HUES48 (cell line): ENCODE results near the gene TUBGCP2.

ENCODE experiments used
- H3K27ac ChIP-seq: one replicate; pipeline ENCODE4 v1.7.0; 2013; ENCODE audit warnings: low read depth, low read length, inconsistent platforms
- H3K27me3 ChIP-seq: 2 replicates; pipeline ENCODE4 v1.6.1; 2013; ENCODE audit warnings: mild to moderate bottlenecking, low read length; ENCODE audit not compliant: control insufficient read depth, insufficient read depth
- H3K36me3 ChIP-seq: 2 replicates; pipeline ENCODE4 v1.6.1; 2013; ENCODE audit warnings: low read length; ENCODE audit not compliant: control insufficient read depth, insufficient read depth
- H3K4me1 ChIP-seq: 2 replicates; pipeline ENCODE4 v1.6.1; 2013; ENCODE audit warnings: mild to moderate bottlenecking, low read length; ENCODE audit not compliant: control insufficient read depth, insufficient read depth
- H3K4me3 ChIP-seq: 2 replicates; pipeline ENCODE4 v1.5.1; 2013; ENCODE audit warnings: mild to moderate bottlenecking, low read depth, low read length
- H3K9ac ChIP-seq: 2 replicates; pipeline ENCODE4 v1.6.1; 2013; ENCODE audit warnings: mild to moderate bottlenecking, low read depth, low read length, moderate library complexity
- H3K9me3 ChIP-seq: 2 replicates; pipeline ENCODE4 v1.6.1; 2013; ENCODE audit warnings: low read length; ENCODE audit not compliant: control insufficient read depth, insufficient read depth

The TUBGCP2 gene

DNA sequence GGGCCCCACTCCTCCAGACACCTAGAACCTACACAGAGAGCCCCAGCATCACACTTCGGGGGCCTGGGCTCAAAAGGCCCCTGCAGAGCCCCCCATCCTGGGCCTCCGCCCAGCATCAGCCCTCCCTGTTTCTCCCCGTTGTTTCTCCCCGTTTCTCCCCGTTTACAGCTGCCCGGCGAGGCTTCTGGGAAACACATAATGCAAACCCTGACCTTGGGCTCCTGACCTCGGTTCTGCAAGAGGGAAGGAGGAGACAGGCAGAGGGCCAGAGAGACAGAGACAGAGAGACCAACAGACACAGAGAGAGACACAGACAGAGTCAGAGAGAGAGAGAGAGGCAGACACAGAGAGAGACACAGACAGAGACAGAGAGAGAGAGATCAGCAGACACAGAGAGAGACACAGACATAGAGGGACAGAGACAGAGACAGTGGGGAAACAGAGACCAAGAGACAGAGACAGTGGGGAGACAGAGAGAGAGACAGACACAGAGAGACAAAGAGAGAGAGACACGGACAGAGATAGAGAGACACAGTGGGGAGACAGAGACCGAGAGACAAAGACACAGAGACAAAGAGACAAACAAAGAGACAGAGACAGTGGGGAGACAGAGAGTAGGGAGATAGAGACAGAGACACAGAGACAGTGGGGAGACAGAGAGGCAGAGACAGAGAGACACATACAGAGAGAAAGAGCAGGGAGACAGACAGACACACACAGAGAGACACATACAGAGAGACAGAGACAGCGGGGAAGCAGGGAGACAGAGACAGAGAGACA, 58.5 kb downstream of the TUBGCP2 start:
- Histone ChIP-seq H3K27ac (no peak overlapping the region), H3K27me3 (peaks cover 4% of the 10 kb centered on the region; the same call in 1 of the 2 replicates), H3K36me3 (no peaks in the 10 kb centered on the region), H3K4me1 (peaks cover 6% of the 10 kb centered on the region; the same call in 1 of the 2 replicates), H3K9me3 (no peaks in the 10 kb centered on the region), H3K9ac (no peak overlapping the region), H3K4me3 (no peak overlapping the region)

DNA sequence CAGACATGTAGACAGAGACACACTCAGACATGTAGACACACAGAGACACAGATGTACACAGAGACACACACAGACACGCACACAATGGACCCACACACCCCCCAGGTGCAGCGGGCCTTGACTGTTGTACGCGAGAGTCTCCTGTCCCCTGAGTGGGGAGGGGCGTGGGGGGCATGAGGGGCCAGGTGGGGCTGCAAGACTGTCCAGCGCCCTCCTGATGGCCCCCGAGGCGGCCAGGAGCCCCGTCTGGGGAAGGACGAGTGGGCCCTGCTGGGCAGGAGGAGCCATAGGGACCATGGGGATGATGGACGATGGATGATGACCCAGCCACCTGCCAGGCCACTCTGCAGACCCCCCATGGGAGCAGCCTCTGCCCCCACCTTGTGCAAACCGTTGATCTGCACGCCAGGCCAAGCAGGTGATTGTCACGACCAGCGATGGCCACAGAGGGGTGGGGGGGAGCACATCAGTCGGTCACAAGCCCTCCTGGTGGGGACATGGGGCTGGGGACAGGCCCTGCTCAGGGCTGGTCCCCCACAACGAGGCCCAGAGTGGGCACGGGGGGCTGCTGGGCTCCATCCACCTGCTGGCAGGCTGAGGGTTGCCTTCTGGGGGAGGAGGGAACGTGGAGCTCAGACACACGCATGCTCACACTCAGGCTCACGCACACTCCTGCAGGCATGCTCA, 59.4 kb downstream of the TUBGCP2 start:
- peaks cover 4% of the 10 kb centered on the region; the same call in 1 of the 2 replicates for H3K27me3 ChIP-seq
- no peaks in the 10 kb centered on the region for H3K9me3 ChIP-seq
- H3K27ac ChIP-seq: no peak overlapping the region
- no peaks in the 10 kb centered on the region for H3K36me3 ChIP-seq
- peaks cover 6% of the 10 kb centered on the region; the same call in 1 of the 2 replicates for H3K4me1 ChIP-seq
- H3K9ac ChIP-seq: no peak overlapping the region
- H3K4me3 ChIP-seq: no peak overlapping the region

DNA sequence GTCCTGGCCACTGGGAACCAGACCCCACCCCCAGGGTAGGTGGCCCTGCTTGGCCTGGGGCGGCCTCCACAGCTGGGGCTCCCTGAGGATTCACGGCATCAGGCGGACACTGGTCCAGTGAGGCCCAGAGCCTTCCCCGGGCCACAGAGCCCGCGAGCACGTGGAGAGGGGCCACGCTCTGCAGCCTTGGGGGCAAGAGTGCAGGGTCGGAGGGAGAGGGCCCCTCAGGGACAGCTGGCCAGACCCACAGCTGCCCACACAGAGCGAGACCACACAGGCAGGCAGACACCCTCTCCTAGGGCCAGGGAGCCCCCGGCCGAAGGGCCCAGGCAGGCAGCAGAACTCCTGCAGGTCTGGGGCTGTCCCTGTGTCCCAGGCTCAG, 60.3 kb downstream of the TUBGCP2 start:
- Histone ChIP-seq H3K9me3 (no peaks in the 10 kb centered on the region), H3K4me3 (no peak overlapping the region)

DNA sequence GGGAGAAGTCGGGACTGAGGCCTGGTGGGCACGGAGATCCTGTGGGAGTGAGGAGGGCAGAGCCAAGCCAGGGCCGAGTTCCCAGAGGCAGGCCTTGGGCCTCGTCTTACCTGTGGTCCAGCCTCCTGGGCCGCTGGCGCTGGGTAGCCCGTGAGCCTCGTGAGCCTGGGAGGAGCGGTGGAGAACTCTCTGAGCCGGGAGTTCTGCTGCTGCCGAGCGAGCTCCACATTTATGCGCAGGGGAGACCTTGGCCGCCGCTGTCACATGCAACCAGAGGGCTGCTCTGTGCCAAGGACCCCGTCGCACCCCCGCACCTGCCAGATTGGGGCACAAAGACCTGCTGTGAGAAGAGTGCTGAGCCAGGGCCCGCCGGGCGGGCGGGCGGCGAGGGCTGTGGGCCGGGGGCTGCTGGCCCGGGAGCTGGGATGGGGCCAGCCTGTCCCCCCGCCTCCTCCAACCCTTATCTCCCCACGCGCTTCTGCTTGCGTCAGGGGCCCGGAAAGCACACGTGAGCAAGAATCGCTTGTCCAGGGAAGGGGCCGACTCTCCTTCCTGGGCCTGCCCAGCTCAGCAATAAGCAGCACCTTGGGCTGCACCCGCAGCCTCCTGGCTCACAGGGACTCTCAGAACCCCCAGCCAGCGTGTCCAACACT, 60.9 kb downstream of the TUBGCP2 start:
- Histone ChIP-seq H3K4me1 (peaks cover 6% of the 10 kb centered on the region; the same call in 1 of the 2 replicates), H3K4me3 (no peak overlapping the region), H3K36me3 (no peaks in the 10 kb centered on the region), H3K27me3 (peaks cover 4% of the 10 kb centered on the region; the same call in 1 of the 2 replicates), H3K27ac (no peak overlapping the region), H3K9ac (no peak overlapping the region), H3K9me3 (no peaks in the 10 kb centered on the region)

More for the DNA sequence above, 60.3 kb downstream of the TUBGCP2 start:
- no peak overlapping the region for H3K27ac ChIP-seq
- H3K4me1 ChIP-seq: peaks cover 6% of the 10 kb centered on the region; the same call in 1 of the 2 replicates
- H3K36me3 ChIP-seq: no peaks in the 10 kb centered on the region
- peaks cover 4% of the 10 kb centered on the region; the same call in 1 of the 2 replicates for H3K27me3 ChIP-seq
- no peak overlapping the region for H3K9ac ChIP-seq

DNA sequence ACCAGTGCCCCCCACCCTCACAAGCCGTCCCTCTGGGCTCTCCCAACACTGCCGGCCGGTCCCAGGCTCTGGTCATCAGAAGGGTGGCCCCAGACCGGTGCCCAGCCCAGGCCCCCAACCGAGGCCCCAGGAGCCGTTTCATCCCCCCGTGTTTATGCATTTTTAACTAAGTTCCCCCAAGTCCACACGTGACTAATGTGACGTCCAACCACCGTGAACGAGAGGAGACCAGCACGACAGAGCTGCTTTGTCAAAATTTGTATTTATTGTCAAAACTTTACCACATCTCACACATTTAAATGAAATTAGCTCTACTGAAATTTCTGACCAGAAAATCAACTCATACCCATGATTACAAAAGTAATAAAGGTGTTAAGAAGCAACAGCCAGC, 62.4 kb downstream of the TUBGCP2 start:
- Histone ChIP-seq H3K36me3 (no peaks in the 10 kb centered on the region), H3K9ac (no peak overlapping the region), H3K27me3 (peaks cover 4% of the 10 kb centered on the region; the same call in 1 of the 2 replicates), H3K4me3 (no peak overlapping the region), H3K27ac (no peak overlapping the region), H3K9me3 (no peaks in the 10 kb centered on the region), H3K4me1 (peaks cover 6% of the 10 kb centered on the region; the same call in 1 of the 2 replicates)

DNA sequence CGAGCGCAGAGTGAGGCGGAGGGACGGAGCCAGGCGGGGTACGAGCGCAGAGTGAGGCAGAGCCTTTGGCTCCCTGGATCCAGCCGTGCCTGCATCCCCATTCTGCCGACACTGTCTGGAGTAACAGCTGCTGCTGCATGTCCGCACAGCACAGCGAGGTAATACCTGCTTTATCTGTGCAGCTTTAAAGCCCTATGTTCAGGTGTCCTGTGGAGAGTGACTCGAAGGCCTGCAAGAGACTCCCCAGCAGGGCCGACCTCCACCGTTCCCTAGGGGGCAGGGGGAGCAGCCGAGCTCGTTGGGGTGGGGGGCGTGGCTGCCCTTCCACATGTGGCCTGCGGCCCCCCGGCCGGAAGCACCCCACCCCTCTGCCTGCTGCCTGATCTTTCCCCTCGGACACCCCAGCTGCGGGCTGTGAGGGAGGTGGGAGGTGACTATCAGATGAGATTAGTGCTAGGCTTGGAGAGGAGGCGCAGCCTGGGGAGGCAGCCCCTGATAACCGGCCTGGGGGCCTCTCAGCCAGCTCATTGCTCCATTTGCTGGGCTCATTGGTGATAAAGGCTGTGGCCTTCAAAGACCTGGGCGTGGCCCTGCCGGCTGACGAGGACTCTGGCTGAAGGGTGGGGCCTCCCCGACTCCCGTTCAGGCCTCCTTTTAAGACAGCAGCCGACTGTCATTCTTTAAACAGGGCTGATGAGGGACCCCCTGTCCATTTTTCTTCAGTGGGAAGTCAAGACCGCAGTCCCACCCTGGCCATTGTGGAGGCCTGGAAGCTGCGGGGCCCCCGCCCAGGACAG, 63.0 kb downstream of the TUBGCP2 start:
- no peak overlapping the region for H3K4me3 ChIP-seq
- H3K9ac ChIP-seq: no peak overlapping the region
- peaks cover 6% of the 10 kb centered on the region; the same call in 1 of the 2 replicates for H3K4me1 ChIP-seq
- H3K27ac ChIP-seq: no peak overlapping the region
- no peaks in the 10 kb centered on the region for H3K36me3 ChIP-seq
- no peaks in the 10 kb centered on the region for H3K9me3 ChIP-seq
- peaks cover 4% of the 10 kb centered on the region; the same call in 1 of the 2 replicates for H3K27me3 ChIP-seq

DNA sequence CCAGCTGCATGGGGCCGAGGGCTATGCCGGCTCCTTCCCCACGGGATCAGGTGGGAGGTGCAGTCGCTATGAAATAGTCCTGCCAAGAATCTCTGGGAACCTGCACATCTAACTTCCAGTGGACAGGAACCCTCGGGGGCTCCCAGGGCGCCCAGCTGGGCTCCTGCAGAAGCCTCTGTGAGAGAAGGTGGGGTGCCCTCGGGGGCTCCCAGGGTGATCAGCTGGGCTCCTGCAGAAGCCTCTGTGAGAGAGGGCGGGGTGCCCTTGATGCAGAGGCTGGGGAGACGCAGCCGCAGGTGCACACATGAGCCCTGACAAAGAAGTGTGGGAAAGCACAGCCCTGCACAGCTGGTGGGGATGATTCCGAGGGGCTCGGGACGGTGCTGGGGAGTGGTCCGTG, 65.1 kb downstream of the TUBGCP2 start:
- H3K36me3 ChIP-seq: no peaks in the 10 kb centered on the region
- no peak overlapping the region for H3K4me3 ChIP-seq
- no peak overlapping the region for H3K9ac ChIP-seq
- no peaks in the 10 kb centered on the region for H3K9me3 ChIP-seq
- peaks cover 9% of the 10 kb centered on the region for H3K27me3 ChIP-seq
- no peak overlapping the region for H3K27ac ChIP-seq
- peaks cover 12% of the 10 kb centered on the region for H3K4me1 ChIP-seq

DNA sequence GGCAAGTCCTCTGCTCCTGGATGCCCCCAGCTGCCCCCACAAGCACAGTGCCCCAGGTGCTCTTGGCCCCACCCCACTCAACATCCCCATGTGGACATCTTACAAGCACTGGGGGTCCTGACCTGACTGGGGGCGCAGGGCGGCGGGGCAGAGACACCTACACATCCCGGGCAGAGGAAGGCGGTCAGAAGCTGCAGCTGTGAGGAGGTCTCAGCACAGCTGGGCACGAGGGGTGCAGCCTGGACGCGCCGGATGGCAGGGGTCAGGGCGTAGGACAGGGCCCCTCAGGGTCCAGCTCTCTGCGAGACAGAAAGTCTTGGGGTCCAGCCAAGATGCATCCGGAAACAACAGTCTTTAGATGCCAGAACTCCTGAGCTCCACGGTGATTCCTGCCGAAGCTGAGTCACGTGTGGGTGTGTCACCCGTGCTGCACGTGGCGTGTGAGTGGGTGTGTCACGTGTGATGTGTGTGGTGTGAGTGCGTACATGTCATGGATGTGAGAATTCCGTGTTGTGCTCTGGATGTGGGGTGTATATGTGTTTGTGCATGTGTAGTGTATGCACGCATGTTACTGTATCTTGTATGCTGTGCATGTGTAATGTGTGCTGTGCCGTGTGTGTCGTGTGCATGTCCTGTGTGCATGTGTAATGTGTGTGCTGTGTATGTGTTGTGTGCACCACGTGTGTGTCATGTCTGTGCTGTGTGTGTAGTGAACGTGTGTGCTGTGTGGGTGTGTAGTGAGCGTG, 65.9 kb downstream of the TUBGCP2 start:
- Histone ChIP-seq H3K9ac (no peak overlapping the region), H3K9me3 (no peaks in the 10 kb centered on the region), H3K27ac (no peak overlapping the region), H3K4me3 (no peak overlapping the region), H3K4me1 (peaks cover 14% of the 10 kb centered on the region), H3K27me3 (peaks cover 17% of the 10 kb centered on the region), H3K36me3 (no peaks in the 10 kb centered on the region)

DNA sequence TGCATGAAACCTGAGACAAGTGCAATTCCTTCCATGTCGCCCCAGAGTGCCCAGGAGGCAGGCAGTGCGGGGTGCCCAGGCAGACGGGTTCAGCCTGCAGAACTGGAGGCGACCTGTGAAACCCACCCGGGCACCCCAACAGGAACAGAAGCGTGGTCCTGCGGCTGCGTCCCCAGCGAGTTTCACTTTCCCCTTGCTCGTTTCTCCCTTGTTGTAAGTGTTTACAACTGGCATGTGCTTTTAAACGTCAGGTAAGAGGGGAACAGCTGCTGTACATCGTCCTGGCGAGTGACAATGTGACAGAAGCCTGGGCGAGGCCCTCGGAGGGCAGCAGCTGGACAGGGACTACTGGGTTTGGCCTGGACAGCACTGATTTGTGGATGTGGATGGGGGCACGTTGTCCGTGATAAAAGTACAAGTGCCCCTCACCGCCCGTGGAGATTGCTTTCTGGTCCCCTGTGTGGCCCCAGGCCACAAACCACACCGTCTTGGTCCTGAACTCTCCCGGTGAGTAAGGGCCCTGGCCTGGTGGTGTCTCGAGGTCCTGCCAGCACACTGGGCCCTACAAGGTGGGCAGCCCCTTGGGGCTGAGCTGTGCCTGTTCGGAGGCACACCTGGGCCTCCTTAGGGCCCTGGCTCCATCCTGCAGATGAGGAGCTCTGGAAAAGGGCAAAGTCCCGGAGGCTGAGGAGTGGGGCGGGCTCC, 67.0 kb downstream of the TUBGCP2 start:
- H3K4me1 ChIP-seq: peaks cover 9% of the 10 kb centered on the region
- H3K4me3 ChIP-seq: no peak overlapping the region
- no peaks in the 10 kb centered on the region for H3K36me3 ChIP-seq
- no peak overlapping the region for H3K9ac ChIP-seq
- H3K27me3 ChIP-seq: peaks cover 28% of the 10 kb centered on the region
- H3K9me3 ChIP-seq: no peaks in the 10 kb centered on the region
- H3K27ac ChIP-seq: no peak overlapping the region
